Measurements from ENCODE around the gene AKAP8. TPM values are rescaled to one million over a fixed set of nuclear protein-coding genes. Genes with fewer than 3 reads are reported as not detected.
"Not testable (repeated sequence)": the region's sequence is repeated elsewhere in the genome, so short reads cannot be mapped to it uniquely, and the experiment has no call there.

AKAP8 gene
- total and polyA plus RNA-seq, 2 donors = 18.0 to 25.4 TPM

DNA sequence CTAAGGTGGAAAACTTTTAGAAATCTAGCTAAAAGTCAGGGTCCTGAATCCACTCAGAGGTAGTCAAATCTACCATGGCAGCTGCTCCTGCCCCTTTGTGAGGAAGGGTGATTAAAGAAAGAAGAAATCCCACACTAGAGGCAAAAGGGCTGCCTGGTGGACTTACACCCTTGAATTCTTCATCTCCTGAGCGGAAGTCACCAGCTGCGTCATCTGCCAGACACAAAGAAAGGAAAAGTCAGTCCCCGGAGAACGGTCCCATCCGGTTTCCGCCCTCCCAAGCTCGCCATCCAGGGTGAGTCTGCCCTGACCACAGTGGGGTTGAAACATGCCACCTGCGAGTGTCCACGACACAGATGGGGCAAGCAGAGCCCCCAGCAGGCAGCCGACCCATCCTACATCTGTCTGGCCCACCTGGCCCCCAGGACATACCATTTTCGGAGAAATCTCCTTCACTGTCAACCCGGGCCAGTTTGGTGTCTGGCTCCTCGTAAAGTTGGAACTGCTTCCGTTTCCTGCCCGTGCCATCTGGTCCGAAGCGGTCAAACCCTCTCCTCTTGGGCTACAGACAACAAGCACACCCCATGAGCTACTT, 7.7 kb downstream of the AKAP8 start:
- Histone ChIP-seq H3K4me1 (ENCODE audit: control insufficient read depth in 2 of 2, insufficient read depth in 2 of 2, low read length in 2 of 2) (peaks cover 0 to 2% of the 10 kb centered on the region in 2 donors), H3K27ac (ENCODE audit: low read depth in 1 of 2, low read length in 1 of 2) (no peak overlapping the region), H3K9me3 (ENCODE audit: control insufficient read depth in 2 of 2, insufficient read depth in 1 of 2, low read length in 1 of 2) (no peaks in the 10 kb centered on the region), H3K36me3 (ENCODE audit: control insufficient read depth in 2 of 2, insufficient read depth in 2 of 2, low read length in 1 of 2) (peaks cover 77 to 84% of the 10 kb centered on the region in 2 donors), H3K4me3 (ENCODE audit: low read length in 2 of 2) (no peak overlapping the region), H3K27me3 (ENCODE audit: control insufficient read depth in 2 of 2, insufficient read depth in 1 of 2, low read length in 1 of 2) (no peaks in the 10 kb centered on the region)
- 98% methylated on average over 17 of the region's 17 CpGs for WGBS
- no peak for DNase-seq (ENCODE audit: low read depth in 6 of 9, low spot score in 9 of 9)

DNA sequence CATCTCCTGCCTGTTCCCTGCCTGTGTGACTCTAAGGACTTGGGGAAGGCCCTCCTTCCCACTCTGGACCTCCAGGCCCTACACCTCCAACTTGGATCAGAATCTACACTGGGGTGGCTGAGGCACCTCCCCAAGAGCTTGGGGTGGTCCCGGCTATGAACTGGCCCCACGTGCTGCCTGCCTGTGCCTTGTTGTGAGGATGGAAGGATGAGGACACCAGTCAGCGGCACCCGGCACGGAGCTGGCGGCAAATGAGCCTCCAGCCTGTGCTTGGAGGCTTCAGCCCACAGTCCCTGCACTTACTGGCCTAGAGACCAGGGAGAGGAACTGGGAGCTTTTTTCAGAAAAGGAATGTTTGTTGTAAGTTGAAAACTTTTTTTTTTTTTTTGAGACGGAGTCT, 8.5 kb downstream of the AKAP8 start:
- no peaks in the 10 kb centered on the region for H3K27me3 ChIP-seq (ENCODE audit: control insufficient read depth in 2 of 2, insufficient read depth in 1 of 2, low read length in 1 of 2)
- no peak overlapping the region for H3K27ac ChIP-seq (ENCODE audit: low read depth in 1 of 2, low read length in 1 of 2)

DNA sequence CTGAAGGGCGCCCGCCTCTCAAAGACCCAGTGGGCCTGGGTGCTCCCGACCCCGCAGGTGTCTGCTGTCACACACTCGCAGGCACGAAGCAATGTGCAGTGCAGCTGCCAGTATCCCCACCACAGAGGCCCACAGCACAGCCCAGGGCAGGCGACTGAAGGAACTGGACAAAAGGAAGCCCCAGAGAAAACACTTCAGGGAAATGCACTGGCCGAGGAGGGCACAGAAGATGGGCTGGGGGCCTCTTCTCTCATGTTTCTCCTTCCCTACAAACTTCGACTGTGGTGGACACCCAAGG, 10.0 kb downstream of the AKAP8 start:
- peaks cover 83 to 93% of the 10 kb centered on the region in 2 donors for H3K36me3 ChIP-seq (ENCODE audit: control insufficient read depth in 2 of 2, insufficient read depth in 2 of 2, low read length in 1 of 2)
- WGBS = over 99% methylated on average over 9 of the region's 9 CpGs
- H3K27ac ChIP-seq (ENCODE audit: low read depth in 1 of 2, low read length in 1 of 2) = no peak overlapping the region
- no peak for DNase-seq (ENCODE audit: low read depth in 6 of 9, low spot score in 9 of 9)
- no peaks in the 10 kb centered on the region for H3K4me1 ChIP-seq (ENCODE audit: control insufficient read depth in 2 of 2, insufficient read depth in 2 of 2, low read length in 2 of 2)
- H3K9me3 ChIP-seq (ENCODE audit: control insufficient read depth in 2 of 2, insufficient read depth in 1 of 2, low read length in 1 of 2) = no peaks in the 10 kb centered on the region
- no peak overlapping the region for H3K4me3 ChIP-seq (ENCODE audit: low read length in 2 of 2)
- H3K27me3 ChIP-seq (ENCODE audit: control insufficient read depth in 2 of 2, insufficient read depth in 1 of 2, low read length in 1 of 2) = no peaks in the 10 kb centered on the region

More for the DNA sequence above, 8.5 kb downstream of the AKAP8 start:
- DNase-seq (ENCODE audit: low read depth in 6 of 9, low spot score in 9 of 9) = no peak
- no peaks in the 10 kb centered on the region for H3K9me3 ChIP-seq (ENCODE audit: control insufficient read depth in 2 of 2, insufficient read depth in 1 of 2, low read length in 1 of 2)
- no peak overlapping the region for H3K4me3 ChIP-seq (ENCODE audit: low read length in 2 of 2)
- peaks cover 77 to 88% of the 10 kb centered on the region in 2 donors for H3K36me3 ChIP-seq (ENCODE audit: control insufficient read depth in 2 of 2, insufficient read depth in 2 of 2, low read length in 1 of 2)
- no peaks in the 10 kb centered on the region for H3K4me1 ChIP-seq (ENCODE audit: control insufficient read depth in 2 of 2, insufficient read depth in 2 of 2, low read length in 2 of 2)
- WGBS = 97% methylated on average over 7 of the region's 7 CpGs

DNA sequence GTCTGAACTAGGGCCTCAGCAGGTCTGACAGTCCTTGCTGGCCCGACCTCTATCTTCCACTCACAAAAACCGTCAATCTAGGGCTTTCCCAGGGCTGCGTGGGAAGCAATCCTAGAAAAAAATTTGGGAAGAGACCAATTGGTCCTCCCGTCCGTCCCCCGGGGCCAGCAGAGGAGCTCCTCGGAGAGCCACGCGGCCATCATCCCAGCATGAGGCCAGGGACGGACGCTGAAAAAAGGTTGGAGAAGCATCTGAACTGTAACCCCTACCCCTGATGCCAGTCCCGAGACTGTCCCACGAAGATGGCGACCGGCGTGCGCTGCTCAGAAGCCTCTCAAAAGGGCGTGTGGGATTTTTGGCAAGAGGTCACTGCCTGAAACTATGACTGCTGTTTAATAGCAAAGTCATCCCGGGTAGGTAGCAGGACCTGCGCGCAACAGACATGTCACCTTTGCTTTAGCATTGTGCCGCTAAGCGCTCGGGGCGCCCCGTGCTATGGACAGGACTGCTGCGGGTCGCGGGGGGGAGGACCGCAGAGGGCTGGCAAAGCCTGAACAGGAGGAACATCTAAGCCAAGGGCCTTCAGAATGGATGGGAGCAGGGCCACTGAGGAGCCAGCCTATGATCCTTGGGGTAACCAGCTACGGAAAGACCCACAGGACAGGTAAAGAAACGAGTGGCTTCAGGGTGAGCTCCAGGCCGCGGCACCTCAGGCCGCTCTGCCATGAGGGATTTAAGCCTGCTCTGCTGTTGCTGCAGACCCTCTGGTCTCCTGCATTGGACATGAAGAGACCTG, 10.6 kb downstream of the AKAP8 start:
- Histone ChIP-seq H3K4me1 (ENCODE audit: control insufficient read depth in 2 of 2, insufficient read depth in 2 of 2, low read length in 2 of 2) (no peaks in the 10 kb centered on the region), H3K4me3 (ENCODE audit: low read length in 2 of 2) (no peak overlapping the region), H3K27me3 (ENCODE audit: control insufficient read depth in 2 of 2, insufficient read depth in 1 of 2, low read length in 1 of 2) (no peaks in the 10 kb centered on the region), H3K27ac (ENCODE audit: low read depth in 1 of 2, low read length in 1 of 2) (no peak overlapping the region), H3K36me3 (ENCODE audit: control insufficient read depth in 2 of 2, insufficient read depth in 2 of 2, low read length in 1 of 2) (peaks cover 81 to 92% of the 10 kb centered on the region in 2 donors), H3K9me3 (ENCODE audit: control insufficient read depth in 2 of 2, insufficient read depth in 1 of 2, low read length in 1 of 2) (no peaks in the 10 kb centered on the region)
- DNase-seq (ENCODE audit: low read depth in 6 of 9, low spot score in 9 of 9) = no peak
- WGBS = 98% methylated on average over 35 of the region's 35 CpGs

DNA sequence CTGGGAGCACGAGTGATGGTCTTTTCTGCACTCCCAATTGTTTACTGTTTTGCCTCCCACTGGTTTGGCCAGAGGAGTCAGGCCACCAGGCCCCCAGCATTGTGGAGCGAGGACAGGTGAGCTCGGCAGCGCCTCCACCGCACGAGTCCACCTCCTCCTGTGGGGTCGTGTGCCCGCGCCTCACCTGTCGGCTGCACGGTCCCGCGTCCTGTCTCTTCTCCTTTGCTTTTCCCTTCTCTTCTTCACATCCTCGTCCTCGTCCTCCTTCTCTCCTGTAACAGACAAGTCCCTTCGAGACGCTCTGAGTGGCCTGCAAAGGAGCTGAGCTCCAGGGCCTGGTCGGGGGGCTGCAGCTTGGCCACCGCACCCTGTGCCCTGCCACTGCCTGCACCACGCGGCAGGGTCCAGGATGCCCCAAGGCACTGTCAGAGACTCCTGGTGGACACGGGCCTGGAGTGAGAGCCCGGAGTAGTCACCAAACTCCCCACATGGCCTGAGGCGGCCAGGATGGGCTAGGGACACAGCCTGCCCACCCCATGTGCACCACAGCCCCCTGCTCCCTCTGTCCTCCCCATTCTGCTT, 11.4 kb downstream of the AKAP8 start:
- Histone ChIP-seq H3K27ac (ENCODE audit: low read depth in 1 of 2, low read length in 1 of 2) (no peak overlapping the region), H3K27me3 (ENCODE audit: control insufficient read depth in 2 of 2, insufficient read depth in 1 of 2, low read length in 1 of 2) (no peaks in the 10 kb centered on the region), H3K4me3 (ENCODE audit: low read length in 2 of 2) (no peak overlapping the region), H3K4me1 (ENCODE audit: control insufficient read depth in 2 of 2, insufficient read depth in 2 of 2, low read length in 2 of 2) (no peaks in the 10 kb centered on the region), H3K36me3 (ENCODE audit: control insufficient read depth in 2 of 2, insufficient read depth in 2 of 2, low read length in 1 of 2) (peaks cover 72 to 83% of the 10 kb centered on the region in 2 donors), H3K9me3 (ENCODE audit: control insufficient read depth in 2 of 2, insufficient read depth in 1 of 2, low read length in 1 of 2) (no peaks in the 10 kb centered on the region)
- DNase-seq (ENCODE audit: low read depth in 6 of 9, low spot score in 9 of 9) = no peak
- WGBS = 97% methylated on average over 24 of the region's 24 CpGs

DNA sequence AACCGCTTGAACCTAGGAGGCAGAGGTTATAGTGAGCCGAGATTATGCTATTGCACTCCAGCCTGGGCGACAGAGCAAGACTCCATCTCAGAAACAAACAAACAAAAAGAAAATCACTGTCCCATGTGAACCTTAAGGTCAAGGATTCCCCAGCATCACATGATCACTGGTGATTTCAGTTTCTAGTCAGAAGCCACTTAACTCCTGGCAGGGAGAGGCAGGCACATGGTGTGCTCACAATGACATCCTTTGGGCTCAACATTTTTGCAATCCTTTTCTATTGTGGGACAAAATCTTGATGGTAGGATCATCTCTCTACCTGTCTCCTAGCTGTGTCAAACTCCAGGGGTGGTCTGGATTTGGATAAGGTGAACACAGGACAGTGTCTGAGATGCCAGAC, 12.1 kb downstream of the AKAP8 start:
- Histone ChIP-seq H3K4me3 (ENCODE audit: low read length in 2 of 2) (no peak overlapping the region), H3K4me1 (ENCODE audit: control insufficient read depth in 2 of 2, insufficient read depth in 2 of 2, low read length in 2 of 2) (no peaks in the 10 kb centered on the region), H3K27me3 (ENCODE audit: control insufficient read depth in 2 of 2, insufficient read depth in 1 of 2, low read length in 1 of 2) (no peaks in the 10 kb centered on the region), H3K36me3 (ENCODE audit: control insufficient read depth in 2 of 2, insufficient read depth in 2 of 2, low read length in 1 of 2) (peaks cover 65 to 76% of the 10 kb centered on the region in 2 donors), H3K27ac (ENCODE audit: low read depth in 1 of 2, low read length in 1 of 2) (no peak overlapping the region), H3K9me3 (ENCODE audit: control insufficient read depth in 2 of 2, insufficient read depth in 1 of 2, low read length in 1 of 2) (no peaks in the 10 kb centered on the region)
- WGBS = 98% methylated on average over 3 of the region's 3 CpGs
- no peak for DNase-seq (ENCODE audit: low read depth in 6 of 9, low spot score in 9 of 9)

DNA sequence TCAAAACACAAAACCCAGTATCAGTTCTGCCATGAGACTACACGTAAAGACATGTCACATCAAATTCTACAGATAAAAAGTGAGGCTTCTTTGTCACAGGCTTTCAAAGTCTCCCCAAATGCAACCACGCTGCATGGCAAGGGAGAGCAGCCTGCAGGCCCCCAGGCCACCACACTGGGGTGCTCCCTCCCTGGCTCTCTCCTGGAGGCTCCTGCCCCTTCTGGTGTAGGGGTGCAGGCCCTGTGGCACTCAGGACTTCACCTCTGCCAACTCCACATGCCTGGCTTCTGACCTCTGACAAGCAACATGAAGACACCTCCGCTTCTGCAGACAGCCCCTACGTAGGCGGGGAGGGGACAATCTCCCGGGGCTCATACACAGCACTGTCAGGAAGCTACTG, 14.3 kb downstream of the AKAP8 start:
- Histone ChIP-seq H3K4me3 (ENCODE audit: low read length in 2 of 2) (no peak overlapping the region), H3K27ac (ENCODE audit: low read depth in 1 of 2, low read length in 1 of 2) (no peak overlapping the region), H3K36me3 (ENCODE audit: control insufficient read depth in 2 of 2, insufficient read depth in 2 of 2, low read length in 1 of 2) (peaks cover 64 to 73% of the 10 kb centered on the region in 2 donors), H3K4me1 (ENCODE audit: control insufficient read depth in 2 of 2, insufficient read depth in 2 of 2, low read length in 2 of 2) (no peaks in the 10 kb centered on the region), H3K9me3 (ENCODE audit: control insufficient read depth in 2 of 2, insufficient read depth in 1 of 2, low read length in 1 of 2) (peaks cover 0 to 5% of the 10 kb centered on the region in 2 donors), H3K27me3 (ENCODE audit: control insufficient read depth in 2 of 2, insufficient read depth in 1 of 2, low read length in 1 of 2) (no peaks in the 10 kb centered on the region)
- 97% methylated on average over 6 of the region's 6 CpGs for WGBS
- no peak for DNase-seq (ENCODE audit: low read depth in 6 of 9, low spot score in 9 of 9)

DNA sequence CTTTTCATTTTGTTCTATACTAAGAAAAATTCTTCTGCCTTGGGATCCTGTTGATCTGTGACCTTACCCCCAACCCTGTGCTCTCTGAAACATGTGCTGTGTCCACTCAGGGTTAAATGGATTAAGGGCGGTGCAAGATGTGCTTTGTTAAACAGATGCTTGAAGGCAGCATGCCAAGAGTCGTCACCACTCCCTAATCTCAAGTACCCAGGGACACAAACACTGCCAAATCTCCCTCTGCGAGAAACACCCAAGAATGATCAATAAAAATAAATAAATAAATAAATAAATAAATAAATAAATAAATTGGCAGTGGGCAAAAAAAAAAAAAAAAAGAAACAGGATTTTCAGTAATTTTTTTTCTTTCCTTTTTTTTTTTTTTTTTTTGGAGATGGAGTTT, 15.8 kb downstream of the AKAP8 start:
- H3K4me1 ChIP-seq (ENCODE audit: control insufficient read depth in 2 of 2, insufficient read depth in 2 of 2, low read length in 2 of 2); H3K9me3 ChIP-seq (ENCODE audit: control insufficient read depth in 2 of 2, insufficient read depth in 1 of 2, low read length in 1 of 2); DNase-seq (ENCODE audit: low read depth in 6 of 9, low spot score in 9 of 9); H3K27me3 ChIP-seq (ENCODE audit: control insufficient read depth in 2 of 2, insufficient read depth in 1 of 2, low read length in 1 of 2); H3K27ac ChIP-seq (ENCODE audit: low read depth in 1 of 2, low read length in 1 of 2); H3K4me3 ChIP-seq (ENCODE audit: low read length in 2 of 2): not testable (repeated sequence)
- WGBS = 96% methylated on average over 3 of the region's 3 CpGs
- peaks cover 61 to 73% of the 10 kb centered on the region in 2 donors for H3K36me3 ChIP-seq (ENCODE audit: control insufficient read depth in 2 of 2, insufficient read depth in 2 of 2, low read length in 1 of 2)

DNA sequence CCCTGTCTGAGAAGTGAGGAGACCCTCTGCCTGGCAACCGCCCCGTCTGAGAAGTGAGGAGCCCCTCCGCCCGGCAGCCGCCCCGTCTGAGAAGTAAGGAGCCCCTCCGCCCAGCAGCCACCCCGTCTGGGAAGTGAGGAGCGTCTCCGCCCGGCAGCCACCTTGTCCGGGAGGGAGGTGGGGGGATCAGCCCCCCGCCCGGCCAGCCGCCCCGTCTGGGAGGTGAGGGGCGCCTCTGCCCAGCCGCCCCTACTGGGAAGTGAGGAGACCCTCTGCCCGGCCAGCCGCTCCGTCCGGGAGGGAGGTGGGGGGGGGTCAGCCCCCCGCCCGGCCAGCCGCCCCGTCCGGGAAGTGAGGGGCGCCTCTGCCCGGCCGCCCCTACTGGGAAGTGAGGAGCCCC, 16.5 kb downstream of the AKAP8 start:
- H3K27me3 ChIP-seq (ENCODE audit: control insufficient read depth in 2 of 2, insufficient read depth in 1 of 2, low read length in 1 of 2); H3K4me1 ChIP-seq (ENCODE audit: control insufficient read depth in 2 of 2, insufficient read depth in 2 of 2, low read length in 2 of 2); H3K9me3 ChIP-seq (ENCODE audit: control insufficient read depth in 2 of 2, insufficient read depth in 1 of 2, low read length in 1 of 2); DNase-seq (ENCODE audit: low read depth in 6 of 9, low spot score in 9 of 9); H3K4me3 ChIP-seq (ENCODE audit: low read length in 2 of 2); H3K27ac ChIP-seq (ENCODE audit: low read depth in 1 of 2, low read length in 1 of 2): not testable (repeated sequence)
- peaks cover 61 to 73% of the 10 kb centered on the region in 2 donors for H3K36me3 ChIP-seq (ENCODE audit: control insufficient read depth in 2 of 2, insufficient read depth in 2 of 2, low read length in 1 of 2)
- 97% methylated on average over 30 of the region's 30 CpGs for WGBS

Measured in thymus (tissue), 11 donors.